Body of pancreas (tissue), 4 donors: ENCODE results near the gene NOL9.

Experiments
- POLR2A ChIP-seq, 3 donors: fragments of 450-650 bp; IDR thresholded peaks; one replicate each; pipeline ENCODE4 v1.6.1; 2016; ENCODE audit warnings: antibody characterized with exemption in 3 of 3, mild to moderate bottlenecking in 2 of 3
- TF ChIP-seq, protein P1 (sequence below), 7 experiments: fragments of 450-650 bp in 4 of 7; fragments of 200-600 bp in 3 of 7; sonication (generic) in 3 of 7; IDR thresholded peaks; one replicate each; pipeline ENCODE4 v1.5.1; 2016 to 2019; ENCODE audit warnings: antibody characterized with exemption in 7 of 7

DNA sequence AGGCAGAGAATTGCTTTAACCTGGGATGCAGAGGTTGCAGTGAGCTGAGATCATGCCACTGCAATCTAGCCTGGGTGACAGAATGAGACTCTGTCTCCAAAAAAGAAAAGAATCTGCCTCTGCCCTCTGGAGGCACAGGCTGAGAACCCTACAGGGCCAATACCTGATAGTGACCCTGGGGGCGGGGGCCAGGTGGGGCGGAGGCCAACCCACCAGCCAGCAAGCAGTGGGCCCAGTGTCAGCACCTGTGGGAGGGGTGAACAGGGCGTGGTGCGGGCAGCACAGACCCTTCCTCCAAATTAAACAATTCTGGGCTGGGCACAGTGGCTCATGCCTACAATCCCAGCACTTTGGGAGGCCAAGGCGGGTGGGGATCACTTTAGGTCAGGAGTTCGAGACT lies 43.8 kb downstream of the NOL9 start:
- TF ChIP-seq, protein P1, sequence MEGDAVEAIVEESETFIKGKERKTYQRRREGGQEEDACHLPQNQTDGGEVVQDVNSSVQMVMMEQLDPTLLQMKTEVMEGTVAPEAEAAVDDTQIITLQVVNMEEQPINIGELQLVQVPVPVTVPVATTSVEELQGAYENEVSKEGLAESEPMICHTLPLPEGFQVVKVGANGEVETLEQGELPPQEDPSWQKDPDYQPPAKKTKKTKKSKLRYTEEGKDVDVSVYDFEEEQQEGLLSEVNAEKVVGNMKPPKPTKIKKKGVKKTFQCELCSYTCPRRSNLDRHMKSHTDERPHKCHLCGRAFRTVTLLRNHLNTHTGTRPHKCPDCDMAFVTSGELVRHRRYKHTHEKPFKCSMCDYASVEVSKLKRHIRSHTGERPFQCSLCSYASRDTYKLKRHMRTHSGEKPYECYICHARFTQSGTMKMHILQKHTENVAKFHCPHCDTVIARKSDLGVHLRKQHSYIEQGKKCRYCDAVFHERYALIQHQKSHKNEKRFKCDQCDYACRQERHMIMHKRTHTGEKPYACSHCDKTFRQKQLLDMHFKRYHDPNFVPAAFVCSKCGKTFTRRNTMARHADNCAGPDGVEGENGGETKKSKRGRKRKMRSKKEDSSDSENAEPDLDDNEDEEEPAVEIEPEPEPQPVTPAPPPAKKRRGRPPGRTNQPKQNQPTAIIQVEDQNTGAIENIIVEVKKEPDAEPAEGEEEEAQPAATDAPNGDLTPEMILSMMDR (IDR thresholded peaks at IDR 0.05), result no peak
- no peak for TF ChIP-seq POLR2A (IDR thresholded peaks at IDR 0.05)
